ENCODE measurements around the gene AQP9. TPM values are rescaled to one million over a fixed set of nuclear protein-coding genes. Genes with fewer than 3 reads are reported as not detected.

Gene AQP9
- polyA plus RNA-seq, 3 donors, result 0.13 to 0.95 (median 0.26) TPM

DNA sequence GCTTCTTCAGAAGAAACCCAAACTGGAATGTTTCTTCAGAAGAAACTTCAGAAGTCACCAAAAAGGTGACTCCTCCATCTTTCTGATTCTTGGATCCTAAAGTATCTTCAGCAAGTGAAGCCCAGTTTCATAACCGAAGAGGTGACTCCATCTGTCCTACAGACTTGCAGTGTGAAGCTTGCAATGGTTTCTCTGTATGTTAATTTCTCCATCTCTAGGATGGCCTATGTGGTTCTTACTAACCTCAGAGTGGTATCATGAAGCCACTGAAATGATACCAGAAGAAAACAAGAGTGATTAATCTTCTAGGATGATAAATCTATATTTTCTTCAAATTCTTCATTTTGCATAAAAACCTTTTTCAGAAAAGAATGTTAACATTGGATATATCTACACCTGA lies 495 bp upstream of the AQP9 start:
- no peak for DNase-seq (ENCODE audit: extremely low read depth in 1 of 11, low read depth in 9 of 11, low spot score in 4 of 11)

GRCh38 chr15:58139276-58139988 lies 1.3 kb downstream of the AQP9 start:
- DNase-seq (ENCODE audit: extremely low read depth in 1 of 11, low read depth in 9 of 11, low spot score in 4 of 11), result no peak

DNA sequence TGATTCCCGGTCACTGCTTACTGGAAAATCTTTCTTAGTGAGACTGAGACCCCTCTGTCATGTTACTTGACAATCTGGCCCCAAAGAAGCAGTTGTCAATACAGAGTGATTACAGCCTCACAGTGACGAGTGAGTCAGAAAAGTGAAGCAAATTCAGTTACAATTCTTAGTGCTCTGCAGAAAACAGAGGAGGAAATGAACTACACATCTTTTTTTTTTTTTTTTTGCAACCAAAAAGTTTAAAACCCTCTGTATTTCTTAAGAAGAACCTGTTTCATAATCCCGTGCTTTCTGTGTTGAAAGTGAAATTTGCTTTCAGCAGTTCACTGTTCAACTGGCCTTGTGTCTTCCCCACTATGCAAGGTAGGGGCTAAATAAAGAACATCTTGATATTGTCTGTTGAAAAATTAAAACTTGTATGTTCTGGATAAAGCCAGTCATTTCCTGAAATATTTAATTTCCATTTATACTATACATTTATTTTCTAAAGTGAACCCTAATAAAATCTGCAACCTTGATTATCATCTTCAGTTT lies 1.9 kb downstream of the AQP9 start:
- no peak for DNase-seq (ENCODE audit: extremely low read depth in 1 of 11, low read depth in 9 of 11, low spot score in 4 of 11)

DNA sequence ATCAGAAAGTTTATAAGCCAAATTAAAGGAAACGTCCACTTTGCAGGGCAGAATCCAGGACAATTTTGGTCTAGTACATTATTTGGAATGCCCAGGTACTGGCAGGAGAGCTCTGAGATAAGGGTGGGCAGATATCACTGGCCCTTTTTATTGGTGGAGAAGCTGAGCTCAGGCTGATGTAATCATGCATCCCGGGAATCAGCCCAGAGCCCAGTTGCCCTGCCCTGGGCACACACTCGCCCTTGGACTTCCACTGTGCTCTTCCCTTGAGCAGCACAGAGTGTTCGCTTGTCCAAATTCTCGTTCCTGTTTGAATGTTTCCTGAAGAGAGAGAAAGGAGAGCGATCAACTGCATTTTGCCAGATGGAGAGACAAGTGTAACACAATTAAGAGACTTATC lies 3.7 kb downstream of the AQP9 start:
- DNase-seq (ENCODE audit: extremely low read depth in 1 of 11, low read depth in 9 of 11, low spot score in 4 of 11), result no peak

DNA sequence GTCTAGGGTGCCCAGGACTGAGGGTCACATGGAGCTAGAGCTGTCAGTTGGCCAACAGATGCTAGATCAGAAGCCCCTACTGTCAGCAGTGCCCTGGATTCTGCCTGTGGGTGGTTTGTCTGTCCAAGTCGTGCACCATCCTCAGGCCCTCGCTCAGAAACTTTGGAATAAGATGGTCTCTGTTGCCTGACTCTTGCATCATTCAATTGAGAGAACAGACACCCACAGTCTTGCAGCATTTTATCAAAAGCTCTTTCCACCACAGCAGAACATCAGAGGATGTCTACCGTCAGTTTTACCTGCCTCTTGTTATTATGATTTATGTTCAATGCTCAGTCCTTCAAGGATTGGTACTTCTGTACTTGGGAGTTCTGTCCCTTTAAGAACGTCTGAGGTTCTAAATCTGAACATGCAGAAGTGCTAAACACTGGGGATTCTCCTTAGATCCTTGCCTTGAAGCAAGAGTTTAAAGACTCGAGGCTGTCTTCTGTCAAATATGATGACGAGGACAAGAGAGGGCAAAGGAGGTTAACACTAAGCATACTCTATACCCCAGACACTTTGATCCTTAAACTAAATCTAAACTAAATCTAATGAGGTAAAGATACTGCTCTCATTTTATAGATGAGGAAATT lies 4.8 kb downstream of the AQP9 start:
- no peak for DNase-seq (ENCODE audit: extremely low read depth in 1 of 11, low read depth in 9 of 11, low spot score in 4 of 11)

- no peak for DNase-seq (ENCODE audit: extremely low read depth in 1 of 11, low read depth in 9 of 11, low spot score in 4 of 11)
These were observed 7.4 kb downstream of the AQP9 start for GRCh38 chr15:58145606-58146005.

- no peak for DNase-seq (ENCODE audit: extremely low read depth in 1 of 11, low read depth in 9 of 11, low spot score in 4 of 11)
These were observed 8.0 kb downstream of the AQP9 start for GRCh38 chr15:58146211-58146610.

DNA sequence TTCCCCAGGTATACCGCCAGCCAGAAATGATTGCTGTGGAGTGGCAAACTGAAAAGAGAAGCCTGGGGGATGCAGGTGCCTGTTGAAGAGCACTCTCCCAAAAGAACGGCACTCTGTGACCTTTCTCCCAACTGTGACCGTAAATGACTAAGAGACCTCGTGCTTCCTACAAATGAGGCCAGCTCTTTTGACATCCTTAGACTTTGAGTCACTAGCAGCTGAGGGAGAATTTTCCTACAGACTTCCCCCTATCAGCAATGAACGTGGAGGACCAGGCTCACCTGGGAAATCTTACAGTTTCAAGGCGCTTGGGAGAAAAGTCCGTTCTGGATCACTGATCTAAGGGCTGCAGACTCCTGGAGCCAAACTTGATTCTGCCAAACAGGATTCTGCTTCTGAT lies 8.6 kb downstream of the AQP9 start:
- peak in 9 of 11 donors; percentile 14 to 54 (median 37) for DNase-seq (ENCODE audit: extremely low read depth in 1 of 11, low read depth in 9 of 11, low spot score in 4 of 11)

GRCh38 chr15:58147171-58147611 lies 9.0 kb downstream of the AQP9 start:
- peak; percentile 28 to 77 (median 44) for DNase-seq (ENCODE audit: extremely low read depth in 1 of 11, low read depth in 9 of 11, low spot score in 4 of 11)

- DNase-seq (ENCODE audit: extremely low read depth in 1 of 11, low read depth in 9 of 11, low spot score in 4 of 11), result no peak
These were observed 9.9 kb downstream of the AQP9 start for GRCh38 chr15:58148120-58148519.

GRCh38 chr15:58148633-58149445 lies 10.7 kb downstream of the AQP9 start:
- DNase-seq (ENCODE audit: extremely low read depth in 1 of 11, low read depth in 9 of 11, low spot score in 4 of 11), result no peak

DNA sequence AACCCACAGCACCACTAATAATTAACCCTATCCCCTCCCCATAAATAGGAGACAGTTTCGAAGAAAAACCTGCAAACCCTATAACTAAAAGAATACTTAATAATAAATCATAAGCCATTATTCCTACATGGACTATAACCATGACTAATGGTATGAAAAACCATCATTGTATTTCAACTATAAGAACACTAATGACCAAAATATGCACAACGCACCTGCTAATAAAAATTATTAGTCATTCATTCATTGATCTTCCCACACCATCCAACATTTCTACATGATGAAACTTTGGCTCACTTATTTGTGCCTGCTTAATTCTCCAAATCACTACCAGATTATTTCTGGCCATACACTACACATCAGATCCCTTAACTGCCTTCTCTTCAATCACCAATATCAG lies 16.6 kb downstream of the AQP9 start:
- no peak for DNase-seq (ENCODE audit: extremely low read depth in 1 of 11, low read depth in 9 of 11, low spot score in 4 of 11)

GRCh38 chr15:58159827-58160386 lies 21.7 kb downstream of the AQP9 start:
- DNase-seq (ENCODE audit: extremely low read depth in 1 of 11, low read depth in 9 of 11, low spot score in 4 of 11), result peak in 1 of 11 donors; percentile 3

GRCh38 chr15:58161436-58161930 lies 23.3 kb downstream of the AQP9 start:
- DNase-seq (ENCODE audit: extremely low read depth in 1 of 11, low read depth in 9 of 11, low spot score in 4 of 11), result no peak

DNA sequence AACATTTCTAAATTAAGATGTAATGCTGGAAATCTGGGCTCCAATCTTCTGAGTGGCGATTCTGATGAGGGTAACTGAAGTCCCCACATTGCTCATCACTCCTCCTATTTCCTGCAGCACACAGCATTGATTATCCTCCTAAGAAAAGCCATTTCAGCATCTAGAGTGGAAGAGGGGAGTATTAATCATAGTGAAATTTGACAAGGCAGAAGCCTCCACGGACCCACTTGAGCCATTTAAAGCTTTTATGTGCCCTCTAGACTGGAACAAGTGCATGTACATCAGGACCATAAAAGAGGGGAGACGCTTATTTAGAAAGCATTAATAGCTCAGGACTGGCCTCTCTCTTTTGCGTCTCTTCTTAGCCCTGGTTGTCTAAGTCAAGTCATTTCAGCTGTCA lies 25.8 kb downstream of the AQP9 start:
- DNase-seq (ENCODE audit: extremely low read depth in 1 of 11, low read depth in 9 of 11, low spot score in 4 of 11), result no peak

GRCh38 chr15:58164926-58165325 lies 26.7 kb downstream of the AQP9 start:
- DNase-seq (ENCODE audit: extremely low read depth in 1 of 11, low read depth in 9 of 11, low spot score in 4 of 11), result no peak

DNA sequence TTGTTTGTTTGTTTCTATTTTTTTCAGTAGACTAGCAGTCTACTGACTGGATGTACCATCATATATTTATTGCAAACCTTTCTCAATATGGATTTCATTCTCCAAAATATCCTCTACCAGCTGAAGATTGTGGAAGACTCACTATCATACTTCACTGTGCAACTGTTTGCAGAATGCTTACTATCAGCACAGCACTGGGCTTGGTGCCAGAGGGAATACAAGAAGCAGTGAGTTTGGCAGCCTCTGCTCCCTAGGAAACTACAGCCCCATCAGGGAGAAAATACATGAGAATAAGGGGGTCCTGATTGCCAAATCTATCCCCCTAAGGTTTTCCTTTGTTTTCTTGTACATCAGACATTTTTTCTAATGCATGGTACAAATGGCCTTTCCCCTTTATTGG lies 27.5 kb downstream of the AQP9 start:
- peak in 6 of 11 donors; percentile 12 to 30 (median 20) for DNase-seq (ENCODE audit: extremely low read depth in 1 of 11, low read depth in 9 of 11, low spot score in 4 of 11)

DNA sequence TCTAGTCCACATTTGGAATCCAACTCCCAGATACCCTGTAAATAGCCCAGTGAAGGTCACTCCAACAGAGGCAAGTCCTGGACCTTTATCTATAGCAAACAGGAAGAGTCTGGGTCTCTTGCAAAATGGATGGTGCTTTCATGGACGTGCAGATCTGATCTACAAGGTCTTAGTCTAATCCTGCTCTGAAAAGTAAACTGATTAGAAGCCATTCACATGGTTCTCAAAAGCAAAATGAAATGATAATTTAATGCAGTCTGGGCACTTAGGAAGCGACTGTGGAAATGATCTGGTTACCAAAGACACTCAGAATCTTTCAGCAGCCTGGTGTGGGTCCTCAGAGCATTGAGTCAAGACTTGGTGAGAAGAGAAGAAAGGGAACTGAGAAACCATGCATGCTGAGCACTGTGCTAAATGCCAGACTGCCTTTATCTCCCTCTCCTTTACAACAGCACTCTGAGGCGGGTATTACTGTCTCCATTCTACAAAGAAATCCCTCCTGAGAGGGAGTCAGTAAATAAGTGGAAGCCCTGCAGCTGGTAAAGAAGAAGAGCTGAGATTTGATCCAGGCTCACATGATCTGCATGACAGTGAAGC lies 29.0 kb downstream of the AQP9 start:
- no peak for DNase-seq (ENCODE audit: extremely low read depth in 1 of 11, low read depth in 9 of 11, low spot score in 4 of 11)

DNA sequence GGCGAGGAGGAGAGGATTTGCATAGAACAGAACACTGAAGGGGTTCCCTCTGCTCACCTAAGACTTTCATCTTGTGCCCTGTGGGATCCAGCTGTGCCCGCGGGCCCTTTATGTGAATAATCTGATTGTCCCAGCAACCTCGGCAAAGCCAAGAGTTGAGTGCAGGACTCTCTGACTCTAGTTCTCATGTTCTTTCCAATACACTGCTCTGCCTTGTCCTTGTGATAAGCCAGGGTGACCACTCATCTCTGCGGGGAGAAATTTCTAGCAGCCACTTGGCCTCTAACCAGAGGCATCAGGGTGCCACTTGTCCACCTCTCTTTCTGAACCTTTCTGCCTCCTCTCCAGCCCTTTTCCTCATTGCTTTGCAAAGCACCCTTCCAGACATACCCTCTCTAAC lies 31.8 kb downstream of the AQP9 start:
- no peak for DNase-seq (ENCODE audit: extremely low read depth in 1 of 11, low read depth in 9 of 11, low spot score in 4 of 11)

Measured in renal cortex interstitium (tissue), 11 donors.